AG04449 (cell line): ENCODE measurements around the gene ZNF33B.

ENCODE experiments used
- CTCF ChIA-PET: fragments of 350-600 bp; formaldehyde crosslinking; extraction: SDS; loops from one replicate; lab custom pipeline; 2021; ENCODE audit warnings: antibody characterized with exemption; lab: Yijun Ruan, JAX
- POLR2A ChIA-PET: fragments of 400-600, 350-600 bp; formaldehyde crosslinking; extraction: SDS; loops from one replicate; lab custom pipeline; 2020; ENCODE audit warnings: antibody characterized with exemption, inconsistent platforms; lab: Yijun Ruan, JAX
- DNase-seq: peaks from one replicate; pipeline ENCODE4 v3.0.0-alpha.2; 2010; ENCODE audit warnings: low read depth, low spot score
- H3K4me3 ChIP-seq: 2 replicates; pipeline ENCODE4 v1.5.1; 2011; ENCODE audit warnings: low read depth, mild to moderate bottlenecking, control low read depth, low read length
- TF ChIP-seq, protein P1 (sequence below): IDR thresholded peaks from one replicate; pipeline ENCODE4 v1.5.1; 2011; ENCODE audit warnings: mild to moderate bottlenecking, moderate library complexity, low read length, control low read depth, inconsistent platforms; ENCODE audit not compliant: insufficient read depth; ENCODE audit errors: missing control alignments

The ZNF33B gene

DNA sequence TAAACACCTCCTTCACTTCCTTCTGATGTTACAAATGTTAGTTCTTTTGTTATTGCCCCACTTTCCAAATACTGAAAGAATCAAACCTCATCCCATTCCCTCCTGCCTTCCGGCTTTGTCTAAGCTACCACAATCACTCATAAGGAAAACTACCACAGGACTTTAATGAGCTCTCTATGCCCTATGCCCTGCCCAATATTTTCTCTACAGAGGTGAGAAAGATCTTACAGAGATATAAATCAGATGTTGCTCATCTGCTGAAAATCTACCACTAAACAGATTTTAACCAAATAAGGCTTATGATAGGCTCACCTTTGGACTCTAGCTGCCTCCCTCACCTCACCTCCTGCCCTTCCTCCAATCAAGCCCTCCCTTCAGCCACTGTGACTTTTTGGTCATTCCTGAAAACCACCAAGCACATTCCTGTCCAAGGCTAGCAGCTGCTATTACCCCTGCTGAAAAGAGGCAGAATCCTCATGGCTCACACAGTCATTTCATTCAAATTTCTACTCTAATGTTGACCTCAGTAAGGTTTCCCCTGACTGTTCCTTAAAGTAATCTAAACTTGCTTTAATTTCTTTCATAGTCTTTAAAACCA is 7.7 kb downstream of the ZNF33B start:
- TF ChIP-seq, protein P1, sequence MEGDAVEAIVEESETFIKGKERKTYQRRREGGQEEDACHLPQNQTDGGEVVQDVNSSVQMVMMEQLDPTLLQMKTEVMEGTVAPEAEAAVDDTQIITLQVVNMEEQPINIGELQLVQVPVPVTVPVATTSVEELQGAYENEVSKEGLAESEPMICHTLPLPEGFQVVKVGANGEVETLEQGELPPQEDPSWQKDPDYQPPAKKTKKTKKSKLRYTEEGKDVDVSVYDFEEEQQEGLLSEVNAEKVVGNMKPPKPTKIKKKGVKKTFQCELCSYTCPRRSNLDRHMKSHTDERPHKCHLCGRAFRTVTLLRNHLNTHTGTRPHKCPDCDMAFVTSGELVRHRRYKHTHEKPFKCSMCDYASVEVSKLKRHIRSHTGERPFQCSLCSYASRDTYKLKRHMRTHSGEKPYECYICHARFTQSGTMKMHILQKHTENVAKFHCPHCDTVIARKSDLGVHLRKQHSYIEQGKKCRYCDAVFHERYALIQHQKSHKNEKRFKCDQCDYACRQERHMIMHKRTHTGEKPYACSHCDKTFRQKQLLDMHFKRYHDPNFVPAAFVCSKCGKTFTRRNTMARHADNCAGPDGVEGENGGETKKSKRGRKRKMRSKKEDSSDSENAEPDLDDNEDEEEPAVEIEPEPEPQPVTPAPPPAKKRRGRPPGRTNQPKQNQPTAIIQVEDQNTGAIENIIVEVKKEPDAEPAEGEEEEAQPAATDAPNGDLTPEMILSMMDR = no peak
- POLR2A ChIA-PET = no interaction called here
- CTCF ChIA-PET = no interaction called here
- DNase-seq = no peak
- no peak overlapping the region for H3K4me3 ChIP-seq

- POLR2A ChIA-PET = no interaction called here
- CTCF ChIA-PET = no interaction called here
- no peak for DNase-seq
- no peak overlapping the region for H3K4me3 ChIP-seq
- TF ChIP-seq, protein P1 = no peak
These were observed 14.4 kb downstream of the ZNF33B start for GRCh38 chr10:42623929-42624328.

DNA sequence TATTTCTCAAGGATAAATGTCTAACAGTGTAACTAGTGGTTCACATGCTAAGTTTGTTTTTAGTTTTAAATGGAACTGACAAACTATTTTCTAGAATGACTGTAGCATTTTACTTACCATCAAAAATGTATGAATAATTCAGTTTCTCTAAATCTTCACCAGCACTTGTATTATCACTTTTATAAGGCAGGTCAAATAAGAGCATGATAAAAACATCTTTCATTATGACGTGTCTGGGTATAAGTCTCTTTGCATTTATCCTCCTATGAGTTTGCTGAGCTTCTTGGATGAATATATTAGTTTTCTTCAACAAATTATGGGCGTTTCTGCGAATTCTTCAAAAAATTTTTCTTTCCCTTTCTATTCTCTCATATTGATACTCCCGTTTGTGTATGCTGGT is 19.9 kb downstream of the ZNF33B start:
- no peak for DNase-seq
- TF ChIP-seq, protein P1 = no peak
- ChIA-PET CTCF (no interaction called here), POLR2A (no interaction called here)
- H3K4me3 ChIP-seq = no peak overlapping the region

DNA sequence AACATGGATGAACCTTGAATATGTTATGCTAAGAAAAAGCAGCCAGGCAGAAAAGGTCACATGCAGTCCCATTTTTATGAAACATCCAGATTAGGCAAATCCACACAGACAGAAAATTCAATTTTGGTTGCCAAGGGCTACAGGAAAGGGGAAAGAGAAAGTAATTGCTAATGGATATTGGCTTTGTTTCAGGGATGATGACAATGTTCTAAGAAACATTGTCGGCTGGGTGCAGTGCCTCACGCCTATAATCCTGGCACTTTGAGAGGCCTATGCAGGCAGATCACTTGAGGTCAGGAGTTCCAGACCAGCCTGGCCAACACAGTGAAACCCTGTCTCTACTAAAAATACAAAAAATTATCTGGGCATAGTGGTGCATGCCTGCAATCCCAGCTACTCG is 23.0 kb downstream of the ZNF33B start:
- TF ChIP-seq, protein P1 = no peak
- DNase-seq = no peak
- CTCF ChIA-PET = no interaction called here
- no peak overlapping the region for H3K4me3 ChIP-seq
- POLR2A ChIA-PET = no interaction called here

GRCh38 chr10:42609872-42610271 is 28.5 kb downstream of the ZNF33B start:
- DNase-seq = no peak
- ChIA-PET CTCF (no interaction called here), POLR2A (no interaction called here)
- no peak overlapping the region for H3K4me3 ChIP-seq
- TF ChIP-seq, protein P1 = no peak

GRCh38 chr10:42598249-42598873 is 40.0 kb downstream of the ZNF33B start:
- no peak overlapping the region for H3K4me3 ChIP-seq
- ChIA-PET POLR2A (no interaction called here), CTCF (no interaction called here)
- DNase-seq = no peak
- TF ChIP-seq, protein P1 = no peak
